ENCODE measurements around the gene RPS24. TPM values are rescaled to one million over a fixed set of nuclear protein-coding genes. Genes with fewer than 3 reads are reported as not detected.
A peak's percentile ranks its signal among the peaks of the same experiment; 100 is the strongest.

The RPS24 gene
- total and polyA plus RNA-seq, 9 of the 15 experiments (the other 6 are each of a cell fraction or from before 2014, with no cell fraction given) = 1,947 to 7,307 (median 5,944) TPM

- no peak for TF ChIP-seq ZFP30 (CRISPR knock-in tag; IDR thresholded peaks at IDR 0.05; ENCODE audit: borderline replicate concordance)
- TF ChIP-seq, protein P1, sequence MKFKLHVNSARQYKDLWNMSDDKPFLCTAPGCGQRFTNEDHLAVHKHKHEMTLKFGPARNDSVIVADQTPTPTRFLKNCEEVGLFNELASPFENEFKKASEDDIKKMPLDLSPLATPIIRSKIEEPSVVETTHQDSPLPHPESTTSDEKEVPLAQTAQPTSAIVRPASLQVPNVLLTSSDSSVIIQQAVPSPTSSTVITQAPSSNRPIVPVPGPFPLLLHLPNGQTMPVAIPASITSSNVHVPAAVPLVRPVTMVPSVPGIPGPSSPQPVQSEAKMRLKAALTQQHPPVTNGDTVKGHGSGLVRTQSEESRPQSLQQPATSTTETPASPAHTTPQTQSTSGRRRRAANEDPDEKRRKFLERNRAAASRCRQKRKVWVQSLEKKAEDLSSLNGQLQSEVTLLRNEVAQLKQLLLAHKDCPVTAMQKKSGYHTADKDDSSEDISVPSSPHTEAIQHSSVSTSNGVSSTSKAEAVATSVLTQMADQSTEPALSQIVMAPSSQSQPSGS (CRISPR knock-in tag; IDR thresholded peaks at IDR 0.05) = no peak
- TF ChIP-seq PATZ1 (CRISPR knock-in tag; IDR thresholded peaks at IDR 0.05; ENCODE audit: borderline replicate concordance) = no peak
- TF ChIP-seq, protein P2, sequence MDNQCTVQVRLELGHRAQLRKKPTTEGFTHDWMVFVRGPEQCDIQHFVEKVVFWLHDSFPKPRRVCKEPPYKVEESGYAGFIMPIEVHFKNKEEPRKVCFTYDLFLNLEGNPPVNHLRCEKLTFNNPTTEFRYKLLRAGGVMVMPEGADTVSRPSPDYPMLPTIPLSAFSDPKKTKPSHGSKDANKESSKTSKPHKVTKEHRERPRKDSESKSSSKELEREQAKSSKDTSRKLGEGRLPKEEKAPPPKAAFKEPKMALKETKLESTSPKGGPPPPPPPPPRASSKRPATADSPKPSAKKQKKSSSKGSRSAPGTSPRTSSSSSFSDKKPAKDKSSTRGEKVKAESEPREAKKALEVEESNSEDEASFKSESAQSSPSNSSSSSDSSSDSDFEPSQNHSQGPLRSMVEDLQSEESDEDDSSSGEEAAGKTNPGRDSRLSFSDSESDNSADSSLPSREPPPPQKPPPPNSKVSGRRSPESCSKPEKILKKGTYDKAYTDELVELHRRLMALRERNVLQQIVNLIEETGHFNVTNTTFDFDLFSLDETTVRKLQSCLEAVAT (IDR thresholded peaks at IDR 0.05) = peak in 1 of 2 experiments; percentile 32; a peak in 1 of 4 replicates
- peak; percentile 81; the same call in 1 of the 2 replicates for TF ChIP-seq TOE1 (IDR thresholded peaks at IDR 0.05; ENCODE audit: borderline replicate concordance)
- TF ChIP-seq TOE1 (CRISPR knock-in tag; IDR thresholded peaks at IDR 0.05; ENCODE audit: borderline replicate concordance, low read depth) = 0 out of 2 replicates have a peak, but pooled peaks have one; percentile 68
- TF ChIP-seq NCOR1 (IDR thresholded peaks at IDR 0.05) = peak; percentile 55; the same call in 1 of the 2 replicates
- no peak for TF ChIP-seq SAFB2 (IDR thresholded peaks at IDR 0.05; ENCODE audit: borderline replicate concordance, low read depth, low read length, severe bottlenecking)
- peak; percentile 95 for TF ChIP-seq POU5F1 (IDR thresholded peaks at IDR 0.05; ENCODE audit: borderline replicate concordance, low read depth, low read length, partially characterized antibody)
- TF ChIP-seq TEAD1 (CRISPR knock-in tag; IDR thresholded peaks at IDR 0.05) = peak; percentile 8 to 73; a peak in 1 of 4 replicates
- peak; percentile 58 for TF ChIP-seq NFYB (IDR thresholded peaks at IDR 0.05; ENCODE audit: extremely low read depth, insufficient read length)
- TF ChIP-seq, protein P3, sequence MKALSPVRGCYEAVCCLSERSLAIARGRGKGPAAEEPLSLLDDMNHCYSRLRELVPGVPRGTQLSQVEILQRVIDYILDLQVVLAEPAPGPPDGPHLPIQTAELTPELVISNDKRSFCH (CRISPR knock-in tag; IDR thresholded peaks at IDR 0.05) = no peak
- TF ChIP-seq, protein P3 (tag; IDR thresholded peaks at IDR 0.05) = peak; percentile 86; the same call in 1 of the 2 replicates
- TF ChIP-seq, protein P4, sequence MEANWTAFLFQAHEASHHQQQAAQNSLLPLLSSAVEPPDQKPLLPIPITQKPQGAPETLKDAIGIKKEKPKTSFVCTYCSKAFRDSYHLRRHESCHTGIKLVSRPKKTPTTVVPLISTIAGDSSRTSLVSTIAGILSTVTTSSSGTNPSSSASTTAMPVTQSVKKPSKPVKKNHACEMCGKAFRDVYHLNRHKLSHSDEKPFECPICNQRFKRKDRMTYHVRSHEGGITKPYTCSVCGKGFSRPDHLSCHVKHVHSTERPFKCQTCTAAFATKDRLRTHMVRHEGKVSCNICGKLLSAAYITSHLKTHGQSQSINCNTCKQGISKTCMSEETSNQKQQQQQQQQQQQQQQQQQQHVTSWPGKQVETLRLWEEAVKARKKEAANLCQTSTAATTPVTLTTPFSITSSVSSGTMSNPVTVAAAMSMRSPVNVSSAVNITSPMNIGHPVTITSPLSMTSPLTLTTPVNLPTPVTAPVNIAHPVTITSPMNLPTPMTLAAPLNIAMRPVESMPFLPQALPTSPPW (CRISPR knock-in tag; IDR thresholded peaks at IDR 0.05) = peak; percentile 55; the same call in 1 of the 2 replicates
Observed at GRCh38 chr10:78029269-78030226, 4.1 kb upstream of the RPS24 start, which contains the start of gene POLR3A (continued).

All from K562 (cell line).